Fibroblast of skin of scalp (primary cell): ENCODE results near the gene CCBE1.
"Not testable (repeated sequence)": the region's sequence is repeated elsewhere in the genome, so short reads cannot be mapped to it uniquely, and the experiment has no call there.

ENCODE experiments used
- DNase-seq: peaks from one replicate; pipeline ENCODE4 v3.0.0-alpha.2; 2013

The CCBE1 gene

DNA sequence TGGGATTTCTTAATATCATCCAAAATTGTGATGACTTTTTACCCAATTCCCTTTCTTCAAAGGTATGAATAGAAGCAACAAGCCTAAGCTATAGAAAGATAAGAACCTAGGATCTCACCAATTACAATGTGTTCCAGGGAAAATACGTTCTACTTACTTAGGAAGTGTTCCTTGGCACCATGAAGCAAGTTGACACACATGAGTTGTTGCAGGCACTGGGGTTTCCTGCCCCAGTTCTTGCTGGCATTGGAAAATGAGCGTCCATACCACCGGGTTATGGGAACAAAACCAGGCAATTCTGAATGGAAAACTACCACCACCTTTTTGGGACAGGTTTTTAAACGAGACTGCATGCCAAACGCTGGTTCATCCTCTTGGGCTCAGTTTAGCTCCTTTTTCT lies 46.2 kb downstream of the CCBE1 start:
- DNase-seq = no peak

DNA sequence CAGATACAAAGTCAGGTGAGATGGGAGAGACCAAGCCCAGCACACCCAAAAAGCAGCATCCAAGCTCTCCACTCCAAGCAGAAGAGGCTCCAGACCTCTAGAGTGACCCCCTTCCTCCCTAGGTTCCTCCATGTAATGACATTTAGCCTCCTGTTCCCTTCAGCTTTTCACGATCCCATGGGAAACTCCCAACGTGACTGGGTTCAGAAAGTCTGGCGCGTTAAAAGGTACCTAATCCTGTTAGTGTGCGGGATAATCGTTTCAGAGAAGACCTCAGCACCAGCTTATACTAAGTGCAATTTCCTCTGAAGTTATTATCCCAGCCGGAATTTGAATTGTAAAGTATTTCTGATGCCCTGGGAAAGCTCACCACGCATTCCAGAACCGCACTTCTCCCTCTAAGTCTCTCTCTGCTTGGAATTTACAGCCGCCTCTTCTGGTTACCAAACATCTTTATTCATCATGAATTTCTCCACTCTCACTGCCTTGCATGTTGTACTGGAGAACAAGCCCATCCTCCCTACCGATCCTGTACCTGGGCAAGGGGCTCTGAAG lies 46.9 kb downstream of the CCBE1 start:
- peak; percentile 86 for DNase-seq

DNA sequence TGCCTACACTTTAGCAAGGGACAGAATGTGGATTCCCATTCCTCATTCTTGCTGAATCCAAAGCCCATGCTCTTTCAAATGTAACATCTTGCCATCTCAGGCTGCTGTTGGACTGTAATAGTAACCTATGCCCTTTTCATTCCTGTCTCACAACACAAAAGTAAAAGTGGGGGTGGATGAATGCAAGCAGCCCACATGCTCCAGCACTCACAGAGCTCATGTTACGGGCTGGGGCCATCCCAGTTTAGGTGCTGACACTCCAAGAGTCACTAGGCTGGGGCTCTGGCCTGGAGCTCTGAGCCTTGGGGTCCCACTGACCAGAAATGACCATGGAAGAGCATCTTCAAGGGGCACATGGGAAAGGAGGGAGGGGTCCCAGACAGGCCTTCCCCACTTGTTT lies 47.6 kb downstream of the CCBE1 start:
- no peak for DNase-seq

DNA sequence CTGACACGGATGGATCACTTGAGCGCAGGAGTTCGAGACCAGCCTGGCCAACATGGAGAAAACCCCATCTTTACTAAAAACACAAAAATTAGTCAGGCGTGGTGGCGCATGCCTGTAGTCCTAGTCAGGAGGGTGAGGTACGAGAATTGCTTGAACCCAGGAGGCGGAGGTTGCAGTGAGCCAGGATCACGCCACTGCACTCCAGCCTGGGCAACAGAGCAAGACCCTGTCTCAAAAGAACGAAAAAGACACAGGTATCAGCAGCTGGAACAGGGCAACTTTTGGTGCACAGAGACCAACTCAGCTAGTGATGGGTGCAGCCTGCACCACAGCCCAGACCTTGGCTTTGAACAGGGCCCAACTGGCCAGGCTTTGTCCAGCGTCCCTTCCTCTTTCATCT lies 48.8 kb downstream of the CCBE1 start:
- DNase-seq = not testable (repeated sequence)

DNA sequence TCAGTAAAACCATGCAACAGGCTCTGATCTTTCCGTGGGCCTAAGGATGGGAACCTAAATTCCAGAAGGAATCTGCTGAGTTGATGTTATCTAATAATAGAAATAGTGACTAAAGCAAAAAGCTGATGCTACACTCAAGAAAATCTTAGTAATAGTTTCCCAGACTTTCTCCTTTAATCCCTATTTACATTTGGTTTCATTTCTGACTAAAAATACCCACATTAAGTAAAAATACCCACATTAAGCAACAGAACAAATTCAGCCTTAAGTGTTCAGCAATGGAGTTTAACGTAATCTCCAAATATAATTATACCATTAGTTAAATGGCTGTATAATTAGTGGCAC lies 50.3 kb downstream of the CCBE1 start:
- peak; percentile 53 for DNase-seq

DNA sequence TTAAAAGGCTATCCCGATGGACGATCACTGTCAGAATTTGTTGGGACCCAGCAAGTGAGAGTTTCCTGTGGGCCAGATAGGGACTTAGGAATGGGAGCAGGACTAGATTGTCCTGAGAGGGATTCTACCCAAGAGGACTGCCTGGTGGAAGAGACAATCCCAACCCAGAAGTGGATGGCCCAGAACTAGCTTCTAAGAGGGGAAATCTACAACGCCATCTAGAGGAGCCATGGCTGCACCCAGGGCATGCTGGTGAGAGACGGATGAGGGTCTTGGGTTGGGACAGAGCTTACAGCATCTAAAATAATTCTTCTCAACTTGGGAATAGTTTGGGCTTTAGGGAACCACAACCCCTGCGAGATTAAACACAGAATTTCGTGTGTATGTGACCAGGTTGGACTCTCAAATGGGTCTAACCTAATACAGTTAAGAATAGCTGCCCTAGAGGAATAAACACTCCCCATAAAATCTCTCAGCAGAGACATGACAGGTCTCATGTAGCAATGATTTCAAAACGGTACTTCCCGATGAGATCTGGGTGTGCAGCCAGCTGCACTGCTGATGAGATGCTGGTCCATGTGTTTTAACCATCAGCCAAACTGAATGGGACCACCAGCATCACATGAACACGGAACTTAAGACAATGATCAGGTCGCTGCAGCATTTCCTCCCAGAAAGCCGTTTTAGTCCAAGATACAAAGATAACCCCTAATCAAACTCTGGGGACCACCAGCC lies 50.8 kb downstream of the CCBE1 start:
- no peak for DNase-seq

DNA sequence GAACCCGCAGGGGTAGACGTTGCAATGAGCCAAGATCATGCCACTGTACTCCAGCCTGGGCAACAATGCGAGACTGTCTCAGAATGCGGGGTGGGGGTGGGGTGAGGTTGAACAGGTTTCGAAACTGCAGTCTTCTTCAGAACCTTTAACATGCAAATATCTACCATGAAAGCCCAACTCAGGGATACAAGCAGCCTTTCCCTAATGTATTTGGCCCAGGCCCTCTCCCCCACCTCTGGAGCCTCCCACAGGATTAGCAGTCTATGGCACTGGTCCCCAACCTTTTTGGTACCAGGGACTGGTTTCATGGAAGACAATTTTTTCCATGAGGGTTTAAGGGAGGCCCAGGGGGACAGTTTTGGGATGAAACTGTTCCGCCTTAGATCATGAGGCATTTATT lies 53.5 kb downstream of the CCBE1 start:
- DNase-seq = no peak

DNA sequence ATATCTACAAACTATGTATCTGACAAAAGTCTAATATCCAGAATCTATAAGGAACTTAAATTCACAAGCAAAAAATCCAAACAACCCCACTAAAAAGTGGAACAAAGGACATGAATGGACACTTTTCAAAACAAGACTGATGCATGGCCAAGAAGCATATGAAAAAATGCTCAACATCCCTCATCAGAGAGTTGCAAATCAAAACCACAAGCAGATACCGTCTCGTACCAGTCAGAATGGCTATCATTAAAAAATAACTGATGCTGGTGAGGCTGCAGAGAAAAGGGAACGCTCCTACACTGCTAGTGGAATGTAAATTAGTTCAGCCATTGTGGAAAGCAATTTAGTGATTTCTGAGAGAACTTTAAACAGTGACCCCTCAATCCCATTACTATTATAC lies 56.5 kb downstream of the CCBE1 start:
- DNase-seq = no peak

DNA sequence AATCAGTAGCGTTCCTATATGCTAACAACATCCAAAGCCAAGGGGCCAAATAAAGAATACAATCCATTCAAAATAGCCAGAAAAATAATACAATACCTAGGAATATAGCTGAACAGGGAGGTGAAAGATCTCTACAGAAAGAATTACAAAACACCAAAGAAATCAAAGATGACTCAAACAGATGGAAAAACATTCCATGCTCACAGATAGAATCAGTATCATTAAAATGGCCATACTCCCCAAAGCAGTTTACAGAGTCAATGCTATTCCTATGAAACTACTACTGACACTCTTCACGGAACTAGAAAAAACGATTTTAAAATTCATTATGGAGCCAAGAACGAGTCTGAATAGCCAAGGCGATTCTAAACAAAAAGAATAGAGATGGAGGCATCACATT lies 57.4 kb downstream of the CCBE1 start:
- DNase-seq = no peak

DNA sequence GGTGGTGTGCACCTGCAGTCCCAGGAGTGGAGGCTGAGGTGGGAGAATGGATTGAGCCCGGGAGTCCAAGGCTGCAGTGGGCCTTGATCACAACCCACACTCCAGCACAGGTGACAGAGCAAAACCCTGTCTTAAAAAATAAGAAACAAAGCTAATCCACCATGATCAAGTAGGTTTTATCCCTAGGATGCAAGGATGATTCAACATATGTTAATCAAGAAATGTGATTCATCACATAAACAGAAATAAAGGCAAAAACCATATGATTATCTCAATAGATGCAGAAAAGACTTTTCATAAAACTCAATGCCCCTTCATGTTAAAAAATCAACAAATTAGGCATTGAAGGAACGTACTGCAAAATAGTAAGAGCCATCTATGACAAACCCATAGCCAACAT lies 58.1 kb downstream of the CCBE1 start:
- no peak for DNase-seq

DNA sequence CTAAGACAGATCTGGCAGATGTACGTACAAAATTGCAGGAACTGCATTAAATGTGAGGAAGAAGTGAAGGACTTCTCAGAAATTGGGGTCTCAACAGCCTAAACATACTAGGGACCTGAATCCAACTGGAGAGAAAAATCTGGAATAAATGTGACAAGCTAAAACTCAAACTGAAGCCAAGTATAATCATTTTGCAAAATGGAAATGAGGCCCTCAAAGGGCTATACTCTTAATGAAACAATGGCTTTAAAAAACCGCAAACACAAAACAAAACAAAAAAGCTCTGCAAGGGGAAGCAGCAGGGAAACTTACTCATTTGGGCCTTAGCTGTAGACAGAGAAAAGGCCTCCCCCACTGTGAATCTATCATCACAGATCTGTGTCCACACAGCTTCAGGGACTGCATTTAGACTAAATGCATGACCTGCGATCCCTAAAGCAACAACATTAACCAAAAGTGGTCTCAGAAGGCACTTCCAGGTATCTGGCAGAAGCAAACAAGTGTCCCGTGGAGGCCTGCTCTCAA lies 63.2 kb downstream of the CCBE1 start:
- peak; percentile 71 for DNase-seq

DNA sequence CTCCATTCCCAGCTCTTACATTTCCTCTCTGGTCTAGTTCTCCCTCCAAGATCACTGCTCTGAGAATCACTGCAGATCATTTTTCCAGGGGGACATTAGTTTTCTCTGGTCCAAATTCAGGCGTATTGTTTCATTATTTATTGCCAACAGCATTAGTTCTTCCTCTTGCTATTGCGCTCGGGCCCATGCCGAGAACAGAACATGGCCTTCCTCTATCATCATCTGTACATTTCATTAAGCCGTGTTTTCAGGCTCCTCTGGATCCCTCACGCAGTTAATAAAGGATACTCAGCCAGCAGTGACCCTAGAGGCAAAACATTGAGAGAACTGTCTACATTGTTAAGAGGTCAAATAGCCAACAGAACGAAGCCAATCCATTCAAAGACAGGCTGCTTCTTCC lies 63.9 kb downstream of the CCBE1 start:
- DNase-seq = no peak

DNA sequence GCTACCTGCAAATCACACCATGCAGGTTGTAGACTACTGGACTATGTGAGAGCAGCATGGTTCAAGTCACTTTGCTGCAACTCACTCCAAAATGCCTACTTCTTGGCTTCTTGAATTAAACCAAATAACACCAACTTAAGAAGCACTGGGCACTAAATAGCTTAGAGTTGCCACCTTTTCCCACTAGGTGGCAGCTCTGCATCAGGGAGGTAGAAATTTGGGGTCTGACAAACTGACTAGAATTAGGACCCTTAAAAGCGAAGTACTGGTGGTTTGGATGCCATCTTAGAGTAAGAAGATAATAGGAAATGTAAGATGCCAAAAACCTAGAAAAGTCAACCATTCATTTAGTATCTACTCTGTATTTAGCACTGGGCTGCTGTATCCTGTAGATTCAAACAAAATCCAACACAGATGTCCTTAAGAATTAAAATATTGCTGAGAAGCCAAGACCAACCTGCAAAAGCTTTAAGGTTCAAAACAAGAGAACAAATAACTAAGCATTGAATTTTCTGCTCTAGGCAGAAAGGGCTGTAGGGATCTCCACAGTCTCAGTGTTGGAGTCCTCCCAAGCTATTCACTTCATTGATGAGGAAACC lies 65.5 kb downstream of the CCBE1 start:
- peak; percentile 54 for DNase-seq

DNA sequence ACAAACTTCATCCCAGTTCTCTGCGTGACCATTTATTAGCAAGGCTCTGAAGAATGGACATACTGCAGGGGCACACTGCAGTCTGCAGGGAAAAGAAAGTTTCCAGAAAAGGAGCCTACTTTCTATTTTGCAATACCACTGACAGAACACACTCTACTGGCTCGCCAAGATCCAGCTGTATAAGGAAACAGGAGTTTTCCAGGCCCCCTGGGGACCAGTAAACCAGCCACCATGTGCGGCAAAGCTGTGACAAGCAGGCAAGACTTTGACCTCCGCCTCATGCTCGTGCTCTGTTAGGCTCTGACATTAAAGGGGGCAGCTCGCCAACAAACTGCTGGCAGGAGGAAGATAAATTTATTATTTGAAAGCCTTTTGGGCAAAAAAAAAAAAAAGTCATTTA lies 67.3 kb downstream of the CCBE1 start:
- peak; percentile 70 for DNase-seq

DNA sequence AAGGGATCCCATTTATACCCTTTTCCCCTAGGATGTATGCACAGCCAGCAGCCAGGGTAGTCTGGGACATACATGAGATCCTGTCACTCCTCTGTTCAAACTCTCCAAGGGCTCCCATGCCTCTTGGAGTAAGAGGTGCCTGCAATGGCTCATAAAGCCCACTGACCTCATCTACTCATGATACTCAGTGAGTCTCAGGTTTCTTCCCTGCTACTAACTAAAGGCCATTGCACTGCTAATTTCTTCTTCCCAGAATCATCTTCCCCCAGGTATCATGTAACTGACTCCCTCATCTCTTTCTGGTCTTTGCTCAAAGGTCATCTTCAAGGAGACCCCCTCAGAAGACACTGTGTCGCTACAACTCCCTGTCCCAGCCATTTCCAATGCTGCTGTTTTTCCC lies 68.2 kb downstream of the CCBE1 start:
- DNase-seq = no peak

DNA sequence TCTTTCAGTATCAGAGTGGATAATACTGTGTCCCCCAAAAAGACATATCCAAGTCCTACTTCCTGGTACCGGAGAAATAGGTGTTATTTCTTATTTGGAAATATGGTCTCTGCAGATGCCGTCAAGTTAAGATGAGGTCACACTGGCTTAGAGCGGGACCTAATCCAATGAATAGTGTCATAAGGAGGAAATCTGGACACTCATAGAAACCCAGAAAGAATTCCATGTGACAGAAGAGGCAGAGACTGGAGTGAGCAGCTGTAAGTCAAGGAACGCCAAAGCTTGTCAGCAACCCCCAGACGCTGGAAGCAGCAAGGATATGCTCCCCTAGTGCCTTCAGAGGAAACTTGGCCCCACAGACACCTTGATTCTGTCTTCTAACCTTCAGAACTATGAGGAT lies 69.8 kb downstream of the CCBE1 start:
- no peak for DNase-seq

DNA sequence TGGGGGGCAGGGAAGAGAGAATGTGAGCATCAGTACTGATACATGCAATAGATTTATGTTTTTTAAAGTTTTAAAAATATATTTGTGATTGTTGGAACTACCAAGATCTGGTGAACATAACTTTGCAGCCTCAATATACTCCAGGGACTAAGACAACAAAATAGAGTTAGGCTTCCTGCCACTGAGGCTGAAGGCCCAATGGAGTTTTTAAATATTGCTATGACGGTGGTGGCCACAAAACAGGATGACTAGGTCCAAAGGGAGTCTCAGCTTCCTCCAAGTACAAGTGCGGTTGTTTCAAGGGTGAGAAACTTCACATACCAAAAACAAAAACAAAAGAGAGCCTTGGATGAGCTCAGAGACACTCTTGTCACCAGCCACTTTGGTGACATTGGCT lies 72.9 kb downstream of the CCBE1 start:
- peak; percentile 41 for DNase-seq

DNA sequence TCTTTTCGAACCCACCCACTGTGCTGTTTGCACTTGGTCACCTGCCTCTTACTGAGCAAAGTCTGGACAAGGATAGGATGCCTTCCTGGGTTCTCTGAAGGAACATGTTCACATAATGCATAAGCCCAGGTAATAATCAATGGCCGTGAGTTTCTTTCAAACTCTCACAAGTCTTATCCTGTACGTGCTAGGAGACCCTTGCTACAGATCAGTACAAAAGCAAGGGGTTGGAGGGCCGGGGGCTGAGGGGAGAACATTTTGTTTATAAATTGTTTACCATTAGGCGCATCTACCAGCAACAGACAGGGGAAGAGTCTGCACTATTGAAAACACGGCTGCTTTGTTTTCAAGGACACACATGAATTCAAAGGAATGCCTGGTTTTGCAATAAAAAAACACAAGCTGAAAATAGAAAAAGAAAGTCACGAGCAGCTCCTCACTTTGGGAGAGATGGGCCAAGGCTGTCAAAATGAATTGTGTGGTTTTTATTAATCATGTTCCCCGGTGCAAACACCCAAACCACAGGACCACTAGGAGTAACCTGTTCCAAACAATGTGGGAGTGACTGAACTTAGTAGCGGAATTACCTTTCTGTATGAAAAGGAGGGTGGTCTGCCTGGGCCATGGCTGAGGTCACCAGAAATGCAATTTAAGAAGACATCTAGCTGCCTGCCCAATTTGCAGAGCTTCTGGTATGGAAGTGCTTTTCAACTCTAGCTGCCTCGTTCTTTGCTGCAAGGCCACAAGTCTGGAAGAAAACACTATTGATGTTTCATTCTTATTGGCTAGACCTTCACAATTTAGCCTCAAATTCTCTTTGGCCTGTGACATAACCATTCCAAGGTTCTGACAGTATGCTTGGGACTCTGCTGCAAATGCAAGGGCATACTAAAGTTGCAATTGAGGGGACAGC lies 73.5 kb downstream of the CCBE1 start:
- DNase-seq = peak; percentile 80

DNA sequence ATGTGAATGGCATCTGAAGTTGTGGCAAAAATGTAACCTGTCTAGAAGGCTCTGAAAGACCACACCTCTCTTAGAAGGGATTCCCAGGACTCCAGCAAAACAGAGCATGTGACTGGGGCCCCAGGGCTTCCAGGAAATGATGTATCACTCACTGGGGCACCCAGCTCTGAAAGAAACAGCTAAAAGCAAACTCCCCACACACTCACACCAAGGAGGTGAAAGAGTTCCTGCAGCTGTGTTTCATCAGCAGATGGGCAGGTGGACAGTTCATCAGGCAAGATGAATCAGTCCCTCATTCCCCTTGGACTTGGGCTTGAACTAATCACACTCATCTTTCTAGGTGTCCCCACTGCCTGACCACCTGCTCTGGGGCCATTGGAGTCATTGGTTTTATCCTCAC lies 76.2 kb downstream of the CCBE1 start:
- DNase-seq = no peak

DNA sequence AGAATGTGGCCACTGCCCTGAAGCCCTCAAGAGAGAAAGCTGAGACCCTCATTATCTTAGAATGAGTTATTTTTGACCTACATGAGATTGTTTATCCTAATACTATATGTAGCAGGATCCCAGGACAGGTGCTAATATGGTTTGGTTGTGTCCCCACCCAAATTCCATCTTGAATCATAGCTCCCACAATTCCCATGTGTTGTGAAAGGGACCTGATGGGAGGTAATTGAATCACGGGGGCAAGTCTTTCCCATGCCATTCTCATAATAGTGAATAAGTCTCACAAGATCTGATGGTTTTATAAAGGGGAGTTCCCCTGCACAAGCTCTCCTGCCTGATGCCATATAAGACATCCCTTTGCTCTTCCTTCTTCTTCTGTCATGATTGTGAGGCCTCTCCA lies 76.8 kb downstream of the CCBE1 start:
- DNase-seq = no peak

DNA sequence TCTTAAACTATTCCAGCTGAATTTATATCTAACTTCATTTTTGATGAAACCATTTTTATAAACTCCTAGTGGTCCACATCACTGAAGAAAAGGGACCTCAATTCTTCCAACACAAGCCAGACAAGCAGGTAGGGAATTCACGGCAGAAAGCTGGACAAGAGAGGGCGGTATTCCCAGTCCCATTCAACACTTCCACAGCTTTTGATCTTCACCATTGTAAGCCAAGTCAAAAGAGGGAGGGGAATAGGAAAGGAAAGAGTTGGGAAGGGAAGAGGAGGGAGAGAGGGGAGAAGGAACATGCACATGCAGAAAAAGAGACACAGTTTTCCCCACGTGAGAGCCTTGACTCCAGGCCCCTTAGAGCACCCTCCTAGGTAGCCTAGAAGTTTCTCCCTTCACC lies 77.4 kb downstream of the CCBE1 start:
- DNase-seq = no peak

DNA sequence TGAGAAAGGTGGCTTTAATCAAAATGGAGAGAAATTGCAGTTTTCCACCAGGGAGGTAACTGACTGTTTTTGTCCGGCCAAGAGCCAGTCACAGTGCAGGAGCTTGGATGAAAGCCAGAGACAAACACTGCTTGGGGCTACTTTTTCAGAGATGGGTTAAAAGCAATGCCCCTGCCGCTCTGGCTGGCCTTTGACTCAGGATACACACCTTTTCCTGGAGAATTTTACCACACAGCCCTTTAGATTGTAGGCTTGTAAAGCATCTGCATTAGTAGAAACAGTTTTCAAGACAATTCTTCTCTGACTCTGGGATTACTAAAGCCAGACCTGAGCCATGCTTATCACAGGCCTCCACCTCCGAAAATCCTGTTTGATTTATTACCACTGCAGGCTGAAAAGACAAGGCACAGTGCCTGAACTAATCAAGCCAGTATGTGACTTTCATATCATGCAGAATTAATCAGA lies 79.7 kb downstream of the CCBE1 start:
- DNase-seq = no peak

DNA sequence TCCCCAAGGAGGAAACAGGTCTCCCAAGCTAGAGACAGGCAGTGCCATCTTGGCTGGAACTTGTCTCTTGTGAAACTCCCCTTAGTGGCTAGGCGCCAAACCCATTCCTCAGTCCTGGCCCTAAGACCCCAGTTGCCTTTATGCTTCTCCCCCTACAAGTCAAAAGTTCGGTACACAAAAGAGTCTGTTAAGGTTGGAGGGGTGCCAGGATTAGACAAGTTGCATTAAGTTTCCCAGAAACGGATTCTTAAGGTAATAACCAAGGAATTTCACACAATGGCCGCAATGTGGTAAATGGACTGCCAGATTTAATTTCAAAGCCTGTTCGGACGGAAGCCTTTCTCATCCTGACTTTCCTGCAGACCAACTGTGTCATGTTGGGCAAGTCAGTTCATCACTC lies 80.7 kb downstream of the CCBE1 start:
- DNase-seq = peak; percentile 38
